Neural progenitor cell (in vitro differentiated cells): Measurements from ENCODE around the gene FCAMR.

ENCODE experiments used
- EZH2 ChIP-seq: fragments of 200-600 bp; sonication (generic); IDR thresholded peaks from 2 replicates; pipeline ENCODE4 v1.6.1; 2017; ENCODE audit warnings: antibody characterized with exemption, mild to moderate bottlenecking, moderate library complexity
- TF ChIP-seq, protein P1 (sequence below): fragments of 200-600 bp; sonication (generic); IDR thresholded peaks from 2 replicates; pipeline ENCODE4 v1.5.1; 2017; ENCODE audit warnings: antibody characterized with exemption, mild to moderate bottlenecking

GRCh38 chr1:206971029-206971655 is 882 bp upstream of the FCAMR start:
- TF ChIP-seq EZH2: no peak
- TF ChIP-seq, protein P1, sequence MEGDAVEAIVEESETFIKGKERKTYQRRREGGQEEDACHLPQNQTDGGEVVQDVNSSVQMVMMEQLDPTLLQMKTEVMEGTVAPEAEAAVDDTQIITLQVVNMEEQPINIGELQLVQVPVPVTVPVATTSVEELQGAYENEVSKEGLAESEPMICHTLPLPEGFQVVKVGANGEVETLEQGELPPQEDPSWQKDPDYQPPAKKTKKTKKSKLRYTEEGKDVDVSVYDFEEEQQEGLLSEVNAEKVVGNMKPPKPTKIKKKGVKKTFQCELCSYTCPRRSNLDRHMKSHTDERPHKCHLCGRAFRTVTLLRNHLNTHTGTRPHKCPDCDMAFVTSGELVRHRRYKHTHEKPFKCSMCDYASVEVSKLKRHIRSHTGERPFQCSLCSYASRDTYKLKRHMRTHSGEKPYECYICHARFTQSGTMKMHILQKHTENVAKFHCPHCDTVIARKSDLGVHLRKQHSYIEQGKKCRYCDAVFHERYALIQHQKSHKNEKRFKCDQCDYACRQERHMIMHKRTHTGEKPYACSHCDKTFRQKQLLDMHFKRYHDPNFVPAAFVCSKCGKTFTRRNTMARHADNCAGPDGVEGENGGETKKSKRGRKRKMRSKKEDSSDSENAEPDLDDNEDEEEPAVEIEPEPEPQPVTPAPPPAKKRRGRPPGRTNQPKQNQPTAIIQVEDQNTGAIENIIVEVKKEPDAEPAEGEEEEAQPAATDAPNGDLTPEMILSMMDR: no peak
